ENCODE results near the gene SCEL. TPM values are rescaled to one million over a fixed set of nuclear protein-coding genes. Genes with fewer than 3 reads are reported as not detected.

SCEL gene
- total RNA-seq, 1 donor from 2014 or later = not detected

- H3K36me3 Mint-ChIP-seq (ENCODE audit: low read depth, unreplicated experiment) = no peaks in the 10 kb centered on the region
- H3K27me3 Mint-ChIP-seq (ENCODE audit: unreplicated experiment) = no peaks in the 10 kb centered on the region
- no peak for DNase-seq (ENCODE audit: low spot score)
- H3K4me3 Mint-ChIP-seq (ENCODE audit: unreplicated experiment) = no peak overlapping the region
- H3K27ac Mint-ChIP-seq (ENCODE audit: unreplicated experiment) = no peak overlapping the region
- no peaks in the 10 kb centered on the region for H3K9me3 Mint-ChIP-seq (ENCODE audit: unreplicated experiment)
- TF ChIP-seq, protein P1, sequence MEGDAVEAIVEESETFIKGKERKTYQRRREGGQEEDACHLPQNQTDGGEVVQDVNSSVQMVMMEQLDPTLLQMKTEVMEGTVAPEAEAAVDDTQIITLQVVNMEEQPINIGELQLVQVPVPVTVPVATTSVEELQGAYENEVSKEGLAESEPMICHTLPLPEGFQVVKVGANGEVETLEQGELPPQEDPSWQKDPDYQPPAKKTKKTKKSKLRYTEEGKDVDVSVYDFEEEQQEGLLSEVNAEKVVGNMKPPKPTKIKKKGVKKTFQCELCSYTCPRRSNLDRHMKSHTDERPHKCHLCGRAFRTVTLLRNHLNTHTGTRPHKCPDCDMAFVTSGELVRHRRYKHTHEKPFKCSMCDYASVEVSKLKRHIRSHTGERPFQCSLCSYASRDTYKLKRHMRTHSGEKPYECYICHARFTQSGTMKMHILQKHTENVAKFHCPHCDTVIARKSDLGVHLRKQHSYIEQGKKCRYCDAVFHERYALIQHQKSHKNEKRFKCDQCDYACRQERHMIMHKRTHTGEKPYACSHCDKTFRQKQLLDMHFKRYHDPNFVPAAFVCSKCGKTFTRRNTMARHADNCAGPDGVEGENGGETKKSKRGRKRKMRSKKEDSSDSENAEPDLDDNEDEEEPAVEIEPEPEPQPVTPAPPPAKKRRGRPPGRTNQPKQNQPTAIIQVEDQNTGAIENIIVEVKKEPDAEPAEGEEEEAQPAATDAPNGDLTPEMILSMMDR (IDR thresholded peaks at IDR 0.05; ENCODE audit: unreplicated experiment) = no peak
- H3K4me1 Mint-ChIP-seq (ENCODE audit: unreplicated experiment) = peaks cover 7% of the 10 kb centered on the region
Measured at GRCh38 chr13:77554069-77554468, 18.6 kb downstream of the SCEL start.

- Mint-ChIP-seq H3K4me1 (ENCODE audit: unreplicated experiment) (peaks cover 7% of the 10 kb centered on the region), H3K36me3 (ENCODE audit: low read depth, unreplicated experiment) (no peaks in the 10 kb centered on the region), H3K27ac (ENCODE audit: unreplicated experiment) (no peak overlapping the region), H3K9me3 (ENCODE audit: unreplicated experiment) (no peaks in the 10 kb centered on the region), H3K27me3 (ENCODE audit: unreplicated experiment) (no peaks in the 10 kb centered on the region), H3K4me3 (ENCODE audit: unreplicated experiment) (no peak overlapping the region)
- TF ChIP-seq, protein P1 (IDR thresholded peaks at IDR 0.05; ENCODE audit: unreplicated experiment) = no peak
- DNase-seq (ENCODE audit: low spot score) = no peak
Measured at GRCh38 chr13:77555246-77555645, 19.7 kb downstream of the SCEL start.

DNA sequence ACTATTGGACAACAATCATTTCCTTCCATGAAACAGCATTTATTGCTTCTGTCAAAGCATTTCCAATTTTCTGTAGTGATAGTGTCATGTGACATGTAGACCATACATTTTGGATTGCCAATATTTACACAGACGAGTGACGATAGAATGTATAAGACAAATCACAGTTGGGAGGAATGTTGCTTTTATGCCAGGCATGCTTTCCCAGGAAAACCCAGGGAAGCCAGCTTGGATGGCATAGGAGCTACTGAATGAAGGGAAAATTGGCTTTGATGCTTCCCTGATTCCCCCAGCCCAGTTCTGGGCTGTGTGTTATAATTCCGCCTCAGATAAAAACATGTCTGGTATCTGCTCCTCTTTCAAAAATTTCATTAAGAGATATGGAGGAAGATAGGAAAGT, 22.5 kb downstream of the SCEL start:
- Mint-ChIP-seq H3K4me3 (ENCODE audit: unreplicated experiment) (no peak overlapping the region), H3K4me1 (ENCODE audit: unreplicated experiment) (peaks cover 8% of the 10 kb centered on the region), H3K27ac (ENCODE audit: unreplicated experiment) (no peak overlapping the region), H3K36me3 (ENCODE audit: low read depth, unreplicated experiment) (no peaks in the 10 kb centered on the region), H3K9me3 (ENCODE audit: unreplicated experiment) (no peaks in the 10 kb centered on the region), H3K27me3 (ENCODE audit: unreplicated experiment) (no peaks in the 10 kb centered on the region)
- TF ChIP-seq, protein P1 (IDR thresholded peaks at IDR 0.05; ENCODE audit: unreplicated experiment) = no peak
- DNase-seq (ENCODE audit: low spot score) = no peak

- peaks cover 4% of the 10 kb centered on the region for H3K4me1 Mint-ChIP-seq (ENCODE audit: unreplicated experiment)
- no peak for DNase-seq (ENCODE audit: low spot score)
- H3K4me3 Mint-ChIP-seq (ENCODE audit: unreplicated experiment) = no peak overlapping the region
- TF ChIP-seq, protein P1 (IDR thresholded peaks at IDR 0.05; ENCODE audit: unreplicated experiment) = no peak
- H3K27ac Mint-ChIP-seq (ENCODE audit: unreplicated experiment) = no peak overlapping the region
- H3K36me3 Mint-ChIP-seq (ENCODE audit: low read depth, unreplicated experiment) = no peaks in the 10 kb centered on the region
- H3K27me3 Mint-ChIP-seq (ENCODE audit: unreplicated experiment) = peaks cover 3% of the 10 kb centered on the region
- H3K9me3 Mint-ChIP-seq (ENCODE audit: unreplicated experiment) = no peaks in the 10 kb centered on the region
Measured at GRCh38 chr13:77563111-77563510, 27.6 kb downstream of the SCEL start.

DNA sequence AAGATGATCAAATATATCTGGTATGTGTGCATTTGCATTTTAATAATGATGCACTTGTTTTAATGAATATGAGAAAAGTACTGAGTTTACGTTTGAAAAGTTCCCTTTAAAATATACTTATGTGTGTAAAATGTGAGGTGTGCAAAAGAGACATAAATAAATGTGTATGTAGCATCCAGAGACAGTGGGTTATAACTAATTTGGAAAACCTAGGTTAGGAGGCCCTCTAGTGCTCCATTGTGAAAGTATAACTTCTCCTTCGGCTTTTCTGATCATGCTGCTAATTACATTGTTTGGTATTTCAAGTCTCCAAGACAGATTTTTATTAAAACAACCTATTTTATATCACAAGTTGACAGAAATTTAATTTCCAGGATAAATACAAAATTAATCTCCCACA, 30.1 kb downstream of the SCEL start:
- Mint-ChIP-seq H3K27me3 (ENCODE audit: unreplicated experiment) (peaks cover 3% of the 10 kb centered on the region), H3K4me3 (ENCODE audit: unreplicated experiment) (no peak overlapping the region), H3K4me1 (ENCODE audit: unreplicated experiment) (peaks cover 4% of the 10 kb centered on the region), H3K27ac (ENCODE audit: unreplicated experiment) (no peak overlapping the region), H3K36me3 (ENCODE audit: low read depth, unreplicated experiment) (no peaks in the 10 kb centered on the region), H3K9me3 (ENCODE audit: unreplicated experiment) (no peaks in the 10 kb centered on the region)
- DNase-seq (ENCODE audit: low spot score) = peak; percentile 12
- TF ChIP-seq, protein P1 (IDR thresholded peaks at IDR 0.05; ENCODE audit: unreplicated experiment) = peak; percentile 17
